Bronchial epithelial cell (primary cell): ENCODE results near the gene RABGAP1L. TPM values are rescaled to one million over a fixed set of nuclear protein-coding genes. Genes with fewer than 3 reads are reported as not detected.

ENCODE experiments used
- DNase-seq: peaks from one replicate; pipeline ENCODE4 v3.0.0-alpha.2; 2010; ENCODE audit warnings: low read depth
- FAIRE-seq: peaks from 2 replicates; lab custom pipeline; 2011; peaks lifted over from hg19 to GRCh38; lab: Jason Lieb, UNC
- H3K27me3 ChIP-seq: 2 replicates; pipeline ENCODE4 v1.5.1; 2011; ENCODE audit warnings: low read length; ENCODE audit not compliant: control insufficient read depth, insufficient read depth
- H3K36me3 ChIP-seq: 2 replicates; pipeline ENCODE4 v1.5.1; 2011; ENCODE audit warnings: low read length; ENCODE audit not compliant: control insufficient read depth, insufficient read depth
- H3K4me3 ChIP-seq: 2 replicates; pipeline ENCODE4 v1.5.1; 2011; ENCODE audit warnings: mild to moderate bottlenecking, low read depth, low read length, control low read depth
- CTCF ChIP-seq: IDR thresholded peaks from 2 replicates; pipeline ENCODE4 v1.5.1; 2011; ENCODE audit warnings: mild to moderate bottlenecking, moderate library complexity, low read length, control low read depth, inconsistent platforms; ENCODE audit not compliant: insufficient read depth, severe bottlenecking
- total RNA-seq: library from RNA; depleted of rRNA; stranded (reverse); fragments of >200 nt; gene quantifications from 2 replicates; pipeline ENCODE4 v1.2.1, GENCODE V29; 2014

The RABGAP1L gene
- total RNA-seq, 1 donor from 2014 or later = 37.4 TPM

GRCh38 chr1:174850726-174851125 lies 691.4 kb downstream of the RABGAP1L start:
- Histone ChIP-seq H3K36me3 (no peaks in the 10 kb centered on the region), H3K4me3 (no peak overlapping the region), H3K27me3 (no peaks in the 10 kb centered on the region)
- no peak for TF ChIP-seq CTCF
- DNase-seq (no peak), FAIRE-seq (no peak)

- H3K36me3 ChIP-seq = no peaks in the 10 kb centered on the region
- no peak for FAIRE-seq
- no peak overlapping the region for H3K4me3 ChIP-seq
- no peak for DNase-seq
- H3K27me3 ChIP-seq = no peaks in the 10 kb centered on the region
- no peak for TF ChIP-seq CTCF
Measured at GRCh38 chr1:174858301-174858700, 699.0 kb downstream of the RABGAP1L start.

GRCh38 chr1:174870319-174870718 lies 711.0 kb downstream of the RABGAP1L start:
- FAIRE-seq = no peak

GRCh38 chr1:174871886-174872285 lies 712.6 kb downstream of the RABGAP1L start:
- TF ChIP-seq CTCF = no peak
- DNase-seq (peak; percentile 56), FAIRE-seq (no peak)

More at GRCh38 chr1:174870319-174870718, 711.0 kb downstream of the RABGAP1L start:
- DNase-seq = no peak
- H3K4me3 ChIP-seq = no peak overlapping the region
- H3K27me3 ChIP-seq = no peaks in the 10 kb centered on the region
- TF ChIP-seq CTCF = no peak
- H3K36me3 ChIP-seq = no peaks in the 10 kb centered on the region

GRCh38 chr1:174872615-174873058 lies 713.3 kb downstream of the RABGAP1L start:
- DNase-seq = peak; percentile 62
- H3K4me3 ChIP-seq = no peak overlapping the region
- H3K27me3 ChIP-seq = no peaks in the 10 kb centered on the region
- TF ChIP-seq CTCF = no peak
- FAIRE-seq = no peak
- no peaks in the 10 kb centered on the region for H3K36me3 ChIP-seq

More at GRCh38 chr1:174871886-174872285, 712.6 kb downstream of the RABGAP1L start:
- Histone ChIP-seq H3K36me3 (no peaks in the 10 kb centered on the region), H3K27me3 (no peaks in the 10 kb centered on the region), H3K4me3 (no peak overlapping the region)
